Measurements from ENCODE around the gene ISOC1.

ISOC1 gene

DNA sequence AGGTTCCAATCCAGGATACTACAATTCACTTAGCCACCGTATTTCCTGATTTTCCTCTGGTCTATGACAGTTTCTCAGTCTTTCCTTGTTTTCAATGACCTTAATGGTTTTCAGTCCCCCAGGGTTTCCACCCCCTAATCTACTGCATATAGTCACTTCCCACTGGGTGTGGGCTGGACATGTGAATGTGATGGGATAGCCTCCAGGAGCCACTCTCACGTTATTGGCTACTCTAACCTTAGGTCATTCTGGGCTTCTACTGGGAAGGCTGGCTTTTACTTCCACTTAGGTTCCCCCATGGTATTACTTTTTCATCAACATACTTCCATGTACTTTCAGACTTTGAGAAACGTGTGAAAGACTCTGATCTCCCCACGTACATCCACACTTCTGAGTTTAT is 46.5 kb downstream of the ISOC1 start:
- DNase-seq, result no peak

DNA sequence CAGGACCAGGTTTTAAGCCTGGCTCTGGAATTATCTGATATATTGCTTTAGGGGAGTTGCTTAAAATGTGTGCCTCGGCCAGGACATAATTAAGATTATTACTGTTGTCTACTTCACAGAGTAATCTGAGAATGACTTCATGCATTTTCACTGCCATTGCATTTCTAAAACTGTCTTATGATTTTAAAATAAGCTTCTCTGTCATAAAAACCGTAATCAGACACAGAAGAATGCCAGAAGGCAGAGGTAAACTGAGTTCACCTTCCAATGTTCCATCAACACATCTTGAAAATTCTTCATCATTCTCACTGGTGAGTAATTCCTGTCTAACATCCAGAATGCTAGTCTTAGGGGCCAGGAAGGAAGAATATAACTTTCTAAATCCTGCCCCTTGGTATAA is 47.1 kb downstream of the ISOC1 start:
- DNase-seq, result no peak

DNA sequence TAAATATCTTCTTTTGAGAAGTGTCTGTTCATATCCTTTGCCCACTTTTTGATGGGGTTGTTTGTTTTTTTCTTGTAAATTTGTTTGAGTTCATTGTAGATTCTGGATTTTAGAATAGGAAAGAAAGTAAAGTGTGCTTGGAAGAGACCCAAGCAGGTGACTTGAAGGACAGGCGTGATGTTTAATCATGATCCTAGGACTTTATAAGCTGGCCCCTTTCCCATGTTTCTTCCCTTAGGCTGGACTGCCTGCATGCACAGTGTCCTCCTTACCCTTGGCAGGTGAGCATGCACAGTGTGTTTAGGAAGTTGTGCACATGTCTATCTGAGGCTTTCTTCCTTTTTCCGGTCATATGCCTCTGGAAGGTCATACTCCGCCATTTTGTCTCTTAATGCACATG is 61.3 kb downstream of the ISOC1 start:
- no peak for DNase-seq

DNA sequence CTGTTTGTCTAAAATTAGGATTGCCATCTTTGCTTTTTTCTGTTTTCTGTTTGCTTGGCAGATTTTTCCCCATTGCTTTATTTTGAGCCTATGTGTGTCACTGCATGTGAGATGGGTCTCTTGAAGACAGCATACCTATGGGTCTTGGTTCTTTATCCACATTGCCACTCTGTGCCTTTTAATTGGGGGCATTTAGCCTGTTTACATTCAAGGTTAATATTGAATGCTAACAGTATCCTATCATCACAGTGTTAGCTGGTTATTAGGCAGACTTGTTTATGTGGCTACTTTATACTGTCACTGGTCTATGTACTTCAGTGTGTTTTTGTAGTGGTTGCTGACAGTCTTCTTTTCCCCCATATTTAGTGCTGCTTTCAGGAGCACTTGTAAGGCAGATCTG is 67.3 kb downstream of the ISOC1 start:
- DNase-seq, result no peak
